Right ventricle myocardium superior (tissue), 1 donor: ENCODE results near the gene RBM39. TPM values are rescaled to one million over a fixed set of nuclear protein-coding genes. Genes with fewer than 3 reads are reported as not detected.
"Not testable (repeated sequence)": the region's sequence is repeated elsewhere in the genome, so short reads cannot be mapped to it uniquely, and the experiment has no call there.

Experiments used
- ATAC-seq: fragments of 200-7000 bp; cut with Tn5 transposase; one replicate; pipeline ENCODE4 v1.9.1; 2020; ENCODE audit warnings: mild to moderate bottlenecking; ENCODE audit not compliant: poor library complexity
- DNase-seq: peaks from one replicate; pipeline ENCODE4 v3.0.0-alpha.2; 2020
- intact Hi-C: fragments of 100-400 bp; cut with DNase I; formaldehyde crosslinking; loops from one replicate; pipeline ENCODE4 v1.11.2; 2022
- total RNA-seq: library from RNA; stranded (reverse); fragmentation: NEBNext Ultra II Directional; extraction: Animal tissue kit (Norgen Biotek cat#: 25700); gene quantifications from one replicate; pipeline ENCODE4 v1.2.1, GENCODE V29; 2021
- donor health status: DM: no; HTN: yes; CAD: no; lungs with severe emphysema.

RBM39 gene
- total RNA-seq, 1 donor from 2014 or later, result 134 TPM

DNA sequence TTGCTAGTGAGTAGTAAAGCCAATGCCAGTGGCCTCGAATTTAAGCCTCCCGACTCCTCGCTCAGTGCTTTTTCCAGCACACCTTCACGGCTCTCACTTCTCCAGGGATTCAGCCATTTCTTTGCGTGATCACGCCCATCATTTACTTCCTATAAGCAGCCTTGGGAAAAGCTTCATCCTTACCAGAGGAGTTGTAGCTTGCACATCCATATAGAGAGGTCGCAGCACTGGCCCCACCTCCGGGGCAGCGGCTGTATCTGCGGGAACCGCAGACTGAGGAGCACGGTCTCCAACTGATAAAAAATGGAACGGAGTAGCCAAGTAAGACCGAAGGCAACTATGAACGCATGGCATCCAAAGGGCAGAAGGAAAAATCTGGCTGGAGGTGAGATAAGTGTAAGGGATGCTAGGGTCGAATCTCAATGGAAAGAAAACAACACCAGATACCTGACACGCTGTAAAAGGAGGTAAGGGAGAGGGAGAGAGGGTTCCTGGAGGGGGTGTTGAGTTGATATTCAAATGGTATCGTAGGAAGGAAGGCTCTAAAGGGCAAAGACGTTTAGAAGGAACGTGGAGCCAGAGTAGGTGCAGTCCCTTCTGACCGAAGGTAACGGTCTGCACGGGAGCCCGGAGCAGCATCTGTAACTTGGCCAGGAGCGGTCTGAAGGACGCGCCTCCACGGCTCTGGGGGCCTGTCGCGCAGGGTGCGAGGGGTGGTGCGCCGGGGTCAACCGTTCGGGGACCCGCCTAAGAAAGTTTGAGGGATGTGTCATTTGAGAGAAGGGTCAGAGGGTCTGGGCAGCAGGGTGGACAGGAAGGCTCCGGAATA, 43.5 kb downstream of the RBM39 start:
- DNase-seq, result no peak
- intact Hi-C loops, result no loop called here
- ATAC-seq, result peak; percentile 57

DNA sequence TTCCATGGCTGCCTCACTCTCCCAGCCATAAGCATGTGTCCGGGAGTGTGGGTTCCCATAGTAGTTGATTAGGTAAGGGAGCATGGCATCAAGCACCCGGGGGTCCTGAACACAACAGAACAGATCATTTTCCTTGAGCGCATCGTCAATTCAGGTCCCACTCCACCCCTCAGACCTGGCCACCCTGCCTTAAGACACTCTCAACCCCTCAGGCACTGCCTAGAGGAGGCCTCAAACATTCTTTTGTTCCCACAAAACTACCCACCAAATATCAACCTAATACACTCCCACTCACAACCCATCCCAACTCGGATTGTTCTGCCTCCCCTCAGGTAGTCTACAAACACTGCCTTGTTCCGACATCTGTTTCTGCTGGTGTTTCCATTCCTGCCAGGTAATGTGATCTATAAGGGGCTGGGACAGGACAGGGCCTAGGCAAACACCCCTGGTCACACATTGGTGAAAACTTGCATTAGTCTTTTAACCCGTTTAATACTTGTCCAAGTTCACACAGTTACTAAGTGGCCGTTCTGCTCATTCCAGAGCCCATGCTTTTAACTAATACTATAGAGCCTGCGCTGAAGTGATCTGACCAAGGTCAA, 44.3 kb downstream of the RBM39 start:
- intact Hi-C loops, result no loop called here
- DNase-seq (no peak), ATAC-seq (no peak)

DNA sequence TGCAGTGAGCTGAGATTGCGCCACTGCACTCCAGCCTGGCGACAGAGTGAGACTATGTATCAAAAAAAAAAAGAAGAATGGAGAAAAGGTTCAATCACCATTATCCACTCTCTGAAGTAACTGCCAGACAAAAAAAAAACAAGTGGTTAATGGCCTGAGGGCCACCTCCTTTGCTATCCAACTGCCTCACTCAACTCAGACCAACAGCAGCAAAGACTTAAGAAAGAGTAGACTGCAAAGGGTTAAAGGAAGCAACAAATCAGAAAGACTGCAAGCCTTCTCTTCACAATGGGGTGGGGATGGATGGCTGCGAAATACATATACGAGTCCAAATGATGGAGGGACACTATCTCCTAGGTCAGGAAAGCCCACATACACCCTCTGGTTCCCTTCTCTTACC, 46.1 kb downstream of the RBM39 start:
- intact Hi-C loops, result no loop called here
- ATAC-seq, result no peak
- DNase-seq, result no peak

DNA sequence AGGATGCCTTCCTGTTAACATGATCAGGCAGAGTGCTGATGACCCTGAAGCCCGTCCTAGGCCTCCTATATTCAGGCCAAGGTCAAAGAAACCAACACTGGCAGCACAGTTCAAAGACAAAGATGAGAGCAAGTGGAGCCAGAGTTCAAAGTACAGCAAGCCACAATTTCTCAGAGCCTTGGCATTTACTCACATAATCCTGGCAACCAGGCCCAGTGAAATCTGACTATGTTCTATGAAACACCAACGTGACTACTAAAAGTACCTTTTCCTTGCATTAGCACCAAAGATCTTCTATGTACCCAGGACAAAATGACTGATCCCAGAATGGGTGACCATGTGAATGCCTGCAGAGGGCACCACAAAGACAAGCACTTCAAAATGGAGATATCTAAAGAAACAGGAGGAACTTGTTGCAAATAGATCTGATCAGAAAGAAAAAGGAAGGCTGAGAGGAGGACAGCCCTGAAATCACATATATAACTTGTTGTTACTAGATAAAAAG, 46.8 kb downstream of the RBM39 start:
- ATAC-seq, result no peak
- intact Hi-C loops, result no loop called here
- DNase-seq, result no peak

DNA sequence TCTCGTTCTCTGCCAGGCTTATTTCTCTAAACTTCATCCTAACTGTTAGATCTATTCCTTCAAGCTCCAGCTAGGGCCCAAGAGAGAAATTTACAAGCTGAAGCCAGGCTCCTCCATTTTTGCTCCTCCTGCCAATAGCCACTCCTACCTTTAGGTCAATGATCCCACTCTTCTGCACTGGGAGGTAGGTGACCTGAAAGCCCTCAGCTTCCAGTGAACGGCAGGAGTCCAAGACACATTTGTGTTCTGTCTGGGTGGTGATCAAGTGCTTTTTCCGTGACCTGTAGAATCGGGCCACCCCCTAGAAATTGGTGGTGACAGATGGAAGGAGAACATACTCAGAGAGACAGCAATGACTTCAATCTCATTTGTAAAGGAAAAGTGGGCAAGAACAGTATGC, 51.8 kb downstream of the RBM39 start:
- intact Hi-C loops, result no loop called here
- DNase-seq, result no peak
- no peak for ATAC-seq

DNA sequence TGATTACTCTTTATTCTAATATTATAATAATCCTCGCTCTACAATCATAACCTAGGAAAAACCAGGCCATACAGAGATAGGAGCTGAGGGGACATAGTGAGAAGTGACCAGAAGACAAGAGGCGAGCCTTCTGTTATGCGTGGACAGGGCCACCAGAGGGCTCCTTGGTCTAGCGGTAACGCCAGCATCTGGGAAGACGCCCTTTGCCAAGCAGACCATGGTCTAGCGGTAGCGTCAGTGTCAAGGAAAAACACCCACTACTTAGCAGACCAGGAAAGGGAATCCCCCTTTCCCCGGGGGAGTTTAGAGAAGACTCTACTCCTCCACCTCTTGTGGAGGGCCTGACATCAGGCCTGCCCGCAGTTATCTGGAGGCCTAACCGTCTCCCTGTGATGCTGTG, 55.2 kb downstream of the RBM39 start:
- DNase-seq, ATAC-seq, intact Hi-C loops: not testable (repeated sequence)

DNA sequence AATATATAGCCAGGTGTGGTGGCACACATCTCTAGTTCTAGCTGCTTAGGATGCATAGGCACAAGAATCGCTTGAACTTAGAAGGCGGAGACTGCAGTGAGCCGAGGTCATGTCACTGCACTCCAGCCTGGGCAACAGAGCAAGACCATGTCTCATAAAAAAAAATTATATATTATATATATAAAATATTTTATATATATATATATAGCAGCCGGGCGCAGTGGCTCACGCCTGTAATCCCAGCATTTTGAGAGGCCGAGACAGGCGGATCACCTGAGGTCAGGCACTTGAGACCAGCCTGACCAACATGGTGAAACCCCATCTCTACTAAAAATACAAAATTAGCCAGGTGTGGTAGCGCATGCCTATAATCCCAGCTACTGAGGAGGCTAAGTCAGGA, 56.7 kb downstream of the RBM39 start:
- intact Hi-C loops, DNase-seq, ATAC-seq: not testable (repeated sequence)

DNA sequence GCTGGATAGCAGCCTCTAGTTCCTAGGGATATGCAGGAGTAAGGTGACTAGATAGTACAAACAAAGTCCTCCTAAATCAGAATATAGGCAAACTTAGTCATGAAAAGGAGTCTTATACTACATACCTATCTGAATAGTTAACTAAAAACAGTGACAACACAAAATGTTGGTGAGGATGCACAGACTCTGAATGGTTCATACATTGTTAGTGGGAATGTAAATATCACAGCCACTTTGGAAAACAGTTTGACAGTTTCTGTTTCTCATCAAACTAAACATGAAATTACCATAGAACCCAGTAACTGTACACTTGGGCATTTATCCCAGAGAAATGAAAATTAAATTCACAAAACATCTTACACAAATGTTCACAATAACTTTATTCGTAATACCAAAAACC, 60.1 kb downstream of the RBM39 start:
- intact Hi-C loops, result no loop called here
- ATAC-seq (no peak), DNase-seq (no peak)

DNA sequence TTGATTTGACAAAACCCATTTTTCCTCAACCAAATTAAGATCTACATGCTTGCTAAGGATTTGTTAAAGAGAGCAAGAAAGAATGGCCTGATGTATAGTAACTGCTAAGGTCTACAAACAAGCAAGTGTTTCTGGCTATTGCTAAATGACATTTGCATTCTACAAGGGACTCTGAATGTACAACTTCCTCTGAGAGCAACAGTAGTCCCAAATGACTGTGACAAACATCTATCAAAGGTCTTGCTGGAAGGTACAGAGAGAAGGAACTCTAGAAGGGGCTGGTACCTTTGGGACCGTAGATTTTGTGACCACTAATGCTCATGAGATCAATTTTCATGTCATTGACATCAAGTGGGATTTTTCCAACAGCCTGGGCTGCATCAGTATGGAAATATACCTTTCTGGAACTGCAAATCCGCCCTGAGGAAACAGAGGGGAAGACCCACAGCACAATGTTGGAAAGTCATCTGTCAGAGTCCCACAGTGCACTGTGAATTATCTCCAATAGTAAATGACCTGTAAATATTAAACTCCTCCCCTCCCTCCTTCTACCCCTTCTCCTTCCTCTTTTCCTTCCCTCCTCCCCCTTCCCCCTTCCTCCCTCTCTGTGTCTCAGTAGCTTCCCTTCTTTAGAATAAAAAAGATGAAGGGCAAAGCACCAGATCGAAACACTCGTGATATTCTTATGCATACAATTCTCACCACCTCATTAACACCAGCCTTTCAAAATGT, 61.4 kb downstream of the RBM39 start:
- intact Hi-C loops, result no loop called here
- ATAC-seq (no peak), DNase-seq (no peak)

DNA sequence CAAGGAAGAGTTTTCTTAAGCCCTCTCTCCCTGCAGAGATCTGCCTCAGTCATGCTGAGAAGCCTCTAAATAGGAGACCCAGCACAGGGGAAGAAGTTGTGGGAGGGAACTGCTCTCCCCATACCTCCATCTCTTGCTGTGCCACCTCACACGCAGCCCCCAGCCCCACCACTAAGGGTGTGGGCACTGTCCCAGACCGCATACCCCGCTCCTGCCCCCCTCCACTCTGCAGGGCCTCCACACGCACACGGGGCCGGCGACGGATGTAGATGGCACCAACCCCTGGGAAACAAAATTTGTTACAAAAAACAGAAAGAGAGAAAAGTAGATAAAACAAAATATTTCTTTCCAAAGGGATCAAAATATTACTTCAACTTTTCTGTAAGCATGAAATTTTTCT, 67.1 kb downstream of the RBM39 start:
- DNase-seq, result no peak
- ATAC-seq, result no peak
- intact Hi-C loops, result no loop called here

DNA sequence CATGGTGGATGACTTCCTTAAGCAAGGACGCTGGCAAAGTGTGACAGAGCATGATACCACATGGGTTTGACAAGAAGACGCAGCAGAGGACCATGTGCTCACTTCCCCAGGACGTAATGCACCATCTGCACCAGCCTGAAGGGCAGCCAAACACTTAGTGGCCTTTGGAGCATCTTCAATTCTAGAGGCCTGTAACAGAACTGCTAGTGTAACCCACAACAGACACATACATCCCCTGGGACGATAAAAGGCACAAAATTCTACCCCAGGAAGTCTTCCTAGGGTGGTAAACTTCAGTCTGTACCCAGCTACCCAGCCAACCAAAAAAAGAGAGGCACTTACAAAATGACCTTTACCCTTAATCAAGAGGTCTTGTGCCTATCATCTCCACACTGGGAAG, 68.2 kb downstream of the RBM39 start:
- DNase-seq (no peak), ATAC-seq (no peak)
- intact Hi-C loops, result no loop called here

DNA sequence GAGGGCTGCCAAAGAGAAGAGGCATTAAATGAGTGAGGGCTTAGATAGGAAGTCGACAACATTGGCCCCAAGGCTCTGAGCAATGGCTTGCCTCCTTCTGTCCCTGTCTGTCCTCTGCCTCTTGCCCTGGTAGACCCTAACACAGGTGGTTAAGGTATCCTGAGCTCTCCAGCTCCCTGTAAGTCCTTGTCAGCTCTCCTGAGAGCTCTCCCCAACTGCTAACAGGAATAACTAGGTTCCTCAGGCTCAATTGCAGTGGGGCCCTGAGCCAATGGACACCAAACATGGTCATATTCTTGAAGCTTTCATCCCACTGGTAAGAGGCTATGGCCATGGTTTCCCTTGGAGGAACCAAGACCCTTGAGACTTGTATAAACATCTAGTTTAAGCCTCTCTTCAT, 72.4 kb downstream of the RBM39 start:
- DNase-seq (no peak), ATAC-seq (no peak)
- intact Hi-C loops, result no loop called here

DNA sequence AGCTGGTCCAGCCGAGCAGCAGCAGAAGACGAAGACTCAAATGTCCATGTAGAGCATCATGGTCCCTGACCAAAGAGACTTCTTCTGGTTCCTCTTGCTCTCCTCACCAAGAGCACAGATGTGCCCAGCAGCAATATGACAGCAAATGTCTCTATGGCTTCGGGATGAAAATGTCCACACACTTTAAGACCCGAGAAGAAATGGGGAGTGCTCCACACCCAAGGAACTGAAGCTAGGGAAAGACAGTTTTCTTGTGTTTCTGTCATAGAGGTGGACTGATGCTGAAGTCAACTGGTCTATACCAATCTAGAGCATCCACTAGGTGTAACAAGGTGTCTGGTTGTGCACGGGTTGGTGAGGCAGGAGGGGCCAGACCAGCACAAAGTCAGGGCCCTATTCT, 72.8 kb downstream of the RBM39 start:
- no peak for ATAC-seq
- no peak for DNase-seq
- intact Hi-C loops, result no loop called here

DNA sequence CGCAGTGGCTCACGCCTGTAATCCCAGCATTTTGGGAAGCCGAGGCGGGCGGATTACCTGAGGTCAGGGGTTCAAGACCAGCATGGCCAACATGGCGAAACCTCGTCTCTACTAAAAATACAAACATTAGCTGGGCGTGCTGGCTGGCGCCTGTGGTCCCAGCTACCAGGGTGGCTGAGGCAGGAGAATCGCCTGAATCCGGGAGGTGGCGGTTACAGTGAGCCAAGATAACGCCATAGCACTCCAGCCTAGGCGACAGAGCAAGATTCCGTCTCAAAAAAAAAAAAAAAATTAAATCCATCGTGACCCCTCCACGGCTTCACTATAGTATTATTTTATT, 76.1 kb downstream of the RBM39 start:
- intact Hi-C loops, result no loop called here
- DNase-seq, result no peak
- no peak for ATAC-seq

DNA sequence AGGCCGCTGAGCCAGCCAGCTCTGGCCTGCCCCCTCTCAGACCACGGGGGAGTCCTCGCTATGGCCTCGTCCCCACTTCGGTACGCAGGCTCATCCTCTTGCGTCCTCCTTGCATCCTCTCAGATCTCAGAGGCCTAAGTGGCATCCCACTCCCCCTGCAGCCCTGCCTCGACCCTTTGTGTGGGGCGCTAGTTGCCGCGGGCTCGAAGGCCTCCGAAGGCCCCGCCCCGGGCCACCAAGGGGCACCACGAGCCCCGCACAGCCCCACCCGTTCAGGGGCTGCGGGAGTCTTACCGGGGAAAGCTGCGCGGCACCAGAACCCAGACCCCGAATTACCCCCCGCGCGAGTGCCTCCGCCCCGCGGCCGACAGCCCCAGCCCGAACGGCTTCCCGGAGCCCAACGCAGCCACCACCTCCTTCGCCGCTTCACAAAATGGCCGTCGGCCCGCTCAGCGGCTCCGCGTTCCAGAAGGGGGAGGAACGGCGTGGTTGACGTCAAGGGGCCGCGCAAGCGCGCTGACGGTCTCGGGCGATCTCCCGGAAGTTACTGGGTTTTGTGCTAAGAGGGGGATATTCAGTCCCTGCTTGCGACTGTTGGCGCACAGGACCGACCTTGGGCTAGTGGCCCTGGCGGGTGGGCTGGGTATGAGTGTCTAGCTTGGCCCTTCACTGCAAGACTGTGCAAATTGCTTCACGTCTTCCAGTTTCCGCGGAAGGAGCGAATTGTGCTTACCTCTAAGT, 77.4 kb downstream of the RBM39 start, which contains the start of the genes CPNE1 and RBM12:
Gene CPNE1, minus strand, starts transcription at position 435 of the 741 bp plus-strand sequence. CDS start 31,977 bp downstream, outside the sequence.
Gene RBM12, minus strand, starts transcription at position 435 of the 741 bp plus-strand sequence. CDS start 9,578 bp downstream, outside the sequence.
- DNase-seq, result peak; percentile 94
- intact Hi-C loops, result loop anchor here (5.0 kb wide), 1 partner anchor 47 kb away; the partner anchor contains the start of gene SPAG4
- ATAC-seq, result peak; percentile 98

DNA sequence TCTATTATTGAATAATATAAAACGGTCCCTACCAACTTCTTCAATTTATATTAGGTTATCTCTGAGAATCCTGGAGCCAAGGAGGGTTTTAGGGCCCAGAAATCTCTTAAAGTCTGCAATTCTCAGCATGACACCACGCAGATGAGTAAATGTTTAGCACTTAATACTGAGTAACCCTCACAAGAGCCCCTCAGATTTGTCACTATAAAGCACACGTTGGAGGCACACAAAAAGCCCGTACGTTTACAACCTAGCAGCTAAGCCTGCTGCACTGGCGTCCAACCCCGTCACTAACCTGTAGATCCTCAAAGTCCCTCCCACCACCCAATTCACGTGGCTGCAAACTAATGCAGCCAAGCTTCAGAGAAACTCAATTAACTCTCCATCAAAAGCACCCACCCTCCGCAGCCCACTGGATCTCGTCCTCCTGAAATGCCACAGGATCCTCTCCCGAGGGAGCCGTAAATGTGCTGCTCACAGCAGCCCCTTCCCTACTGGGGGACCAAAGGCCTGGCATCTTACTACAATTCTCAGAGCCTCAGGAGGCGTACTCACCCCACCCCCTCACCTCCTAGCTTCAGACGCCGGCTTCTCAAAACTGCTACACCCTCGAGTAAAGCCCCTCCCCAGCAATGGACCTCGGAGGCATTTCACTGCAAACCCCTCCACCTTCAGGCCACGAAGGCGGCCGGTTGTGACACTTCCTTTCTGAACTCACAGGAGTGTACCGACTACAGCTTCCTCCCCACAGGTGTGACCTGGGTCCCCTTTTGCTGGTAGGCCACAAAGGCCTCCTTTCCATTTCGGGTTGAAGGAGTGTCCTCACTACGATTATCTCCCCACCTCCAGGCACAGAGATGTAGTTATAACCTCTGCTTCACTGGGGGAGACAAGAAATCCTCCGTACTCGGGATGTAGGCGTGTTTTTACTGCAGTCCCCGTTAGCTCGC, 78.3 kb downstream of the RBM39 start:
- peak; percentile 9 for ATAC-seq
- no peak for DNase-seq
- intact Hi-C loops, result loop anchor here (5.0 kb wide), 1 partner anchor 46 kb away; the partner anchor contains the start of gene SPAG4

DNA sequence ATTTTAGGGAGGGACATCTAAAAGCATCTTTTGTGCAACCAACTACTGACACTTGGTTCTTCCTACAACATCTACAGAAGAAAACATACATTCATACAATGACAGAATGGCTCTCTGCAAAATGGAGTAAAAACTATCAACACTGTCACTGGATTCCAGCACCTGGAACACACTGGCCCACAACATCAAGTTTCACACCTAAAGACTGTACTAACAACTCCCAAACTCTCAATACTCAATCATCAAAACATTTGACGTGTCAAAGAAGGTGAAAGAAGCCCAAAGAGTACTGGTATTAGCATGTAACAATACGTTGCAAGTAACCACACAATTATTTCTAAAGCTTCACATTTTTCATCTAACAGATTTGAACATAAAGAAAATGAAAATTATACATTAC, 79.5 kb downstream of the RBM39 start:
- ATAC-seq, result no peak
- no peak for DNase-seq
- intact Hi-C loops, result loop anchor here (5.0 kb wide), 1 partner anchor 45 kb away; the partner anchor contains the start of gene SPAG4
